Ovary (tissue), 3 donors: Measurements from ENCODE around the gene KRT78.

ENCODE experiments used
- CTCF ChIP-seq, 3 donors: fragments of 450-650 bp in 2 of 3; fragments of 200-600 bp in 1 of 3; IDR thresholded peaks; one replicate each; pipeline versions ENCODE4 v1.5.1 to v1.8.0; 2016 to 2022; ENCODE audit warnings: antibody characterized with exemption in 3 of 3, mild to moderate bottlenecking in 1 of 3
- EP300 ChIP-seq: sonication (generic); formaldehyde crosslinking; IDR thresholded peaks from one replicate; pipeline ENCODE4 v1.6.1; 2017; ENCODE audit warnings: antibody characterized with exemption
- POLR2A ChIP-seq: fragments of 450-650 bp; IDR thresholded peaks from one replicate; pipeline ENCODE4 v1.6.1; 2017; ENCODE audit warnings: antibody characterized with exemption, mild to moderate bottlenecking, moderate library complexity
- donor health status: DM: no; HTN: no; CAD: no.

GRCh38 chr12:52890417-52890816 is 41.6 kb upstream of the KRT78 start:
- TF ChIP-seq CTCF (IDR thresholded peaks at IDR 0.05) (no peak), POLR2A (no peak), EP300 (no peak)
